GDM1 (cell line): ENCODE data around the gene HILPDA.

Source experiments
- DNase-seq: peaks from one replicate; lab custom pipeline; 2025; lab: John Stamatoyannopoulos, UW

Gene HILPDA, protein sequence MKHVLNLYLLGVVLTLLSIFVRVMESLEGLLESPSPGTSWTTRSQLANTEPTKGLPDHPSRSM

DNA sequence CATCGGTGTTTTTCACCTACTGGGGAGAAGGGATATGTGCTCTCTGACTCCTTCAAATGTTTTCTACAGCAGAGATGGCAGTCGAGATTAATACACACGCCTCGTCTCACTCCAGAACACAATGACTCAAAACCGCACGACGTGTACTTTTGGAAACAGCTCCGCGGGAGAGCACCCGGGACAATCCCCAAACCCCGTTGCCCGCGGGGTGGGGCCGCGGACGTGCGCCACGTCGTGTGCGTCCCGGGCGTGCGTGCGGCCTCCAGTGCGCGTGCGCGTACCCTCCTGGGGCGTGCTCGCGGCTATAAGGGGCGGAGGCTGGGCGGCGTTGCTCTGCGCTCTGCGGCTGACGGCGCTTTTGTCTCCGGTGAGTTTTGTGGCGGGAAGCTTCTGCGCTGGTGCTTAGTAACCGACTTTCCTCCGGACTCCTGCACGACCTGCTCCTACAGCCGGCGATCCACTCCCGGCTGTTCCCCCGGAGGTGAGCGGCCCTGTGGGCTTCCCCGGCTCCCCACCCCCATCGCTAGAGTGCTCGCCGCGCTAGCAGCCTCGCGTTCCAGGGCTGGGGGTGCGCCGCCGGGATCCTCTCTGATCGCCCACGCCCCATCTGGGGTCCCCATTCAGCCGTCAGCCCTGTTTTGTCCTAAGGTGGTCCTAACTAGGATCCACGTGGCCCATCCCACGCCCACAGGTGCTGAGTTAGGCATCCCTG, at the start of gene HILPDA:
HILPDA (plus strand) TSS at position 336 of the 712 bp plus-strand sequence. CDS start 1,391 bp downstream, outside the sequence.
- peak; percentile 91 for DNase-seq

DNA sequence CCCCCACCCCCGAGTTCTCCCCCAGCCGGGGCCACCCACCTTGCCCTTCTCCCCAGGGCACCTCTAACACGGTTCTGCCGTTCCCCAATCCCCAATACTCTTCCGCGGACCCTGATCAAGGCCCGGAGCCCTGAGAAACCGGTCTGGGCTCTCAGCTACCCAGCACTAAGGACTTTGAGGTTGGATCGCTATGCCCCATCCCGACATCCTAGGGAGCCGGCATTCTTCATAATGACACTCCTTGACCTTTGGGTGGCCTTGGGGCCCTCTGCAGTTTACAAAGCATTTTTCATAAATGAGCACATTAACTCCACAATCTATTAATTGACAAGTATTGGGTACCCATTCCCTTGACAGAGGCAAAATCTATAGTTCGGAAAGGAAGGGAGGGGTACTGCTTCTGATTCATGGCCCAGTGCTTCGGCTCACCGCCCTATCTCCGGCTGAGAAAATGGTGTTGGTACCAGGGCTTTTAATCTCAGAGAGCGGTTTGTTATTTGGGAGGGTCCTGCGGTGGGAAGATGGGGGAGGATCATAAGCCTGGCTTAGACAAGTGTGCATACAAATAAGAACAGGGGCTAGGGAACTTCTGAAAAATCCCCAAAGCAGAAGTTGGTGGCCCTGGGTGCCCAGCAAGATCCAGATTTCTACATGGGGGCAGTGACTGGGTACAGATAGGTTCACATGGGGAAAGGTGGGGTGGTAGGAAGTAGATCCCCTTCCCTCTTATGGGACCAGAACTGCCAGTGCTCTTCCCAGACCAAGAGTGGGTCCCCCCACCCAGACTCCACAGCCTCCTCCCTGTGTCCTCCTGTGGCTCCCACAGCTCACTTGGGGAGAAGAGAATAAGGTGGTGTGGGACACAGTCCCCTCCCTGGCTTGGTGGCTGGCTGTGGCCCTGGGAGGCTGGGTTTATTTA, 49.1 kb upstream of the HILPDA start:
- DNase-seq = no peak

DNA sequence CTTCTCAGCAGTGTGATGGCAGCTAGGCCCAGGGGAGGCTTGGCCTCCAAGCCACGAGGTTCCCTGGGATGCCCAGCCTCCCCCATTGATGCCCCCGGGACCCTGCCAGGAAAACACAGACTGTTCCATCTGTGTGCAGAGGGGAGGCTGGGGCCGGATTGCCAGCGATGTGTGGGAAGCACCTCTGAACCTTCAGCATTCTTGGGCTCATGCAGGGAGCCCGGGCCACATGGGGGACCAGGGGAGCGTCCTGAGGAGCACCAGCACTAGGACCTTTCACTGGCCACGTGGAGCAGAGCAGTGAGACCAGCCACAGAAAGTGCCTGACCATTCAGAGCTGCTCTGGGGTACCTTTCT, 48.5 kb upstream of the HILPDA start:
- DNase-seq = no peak

DNA sequence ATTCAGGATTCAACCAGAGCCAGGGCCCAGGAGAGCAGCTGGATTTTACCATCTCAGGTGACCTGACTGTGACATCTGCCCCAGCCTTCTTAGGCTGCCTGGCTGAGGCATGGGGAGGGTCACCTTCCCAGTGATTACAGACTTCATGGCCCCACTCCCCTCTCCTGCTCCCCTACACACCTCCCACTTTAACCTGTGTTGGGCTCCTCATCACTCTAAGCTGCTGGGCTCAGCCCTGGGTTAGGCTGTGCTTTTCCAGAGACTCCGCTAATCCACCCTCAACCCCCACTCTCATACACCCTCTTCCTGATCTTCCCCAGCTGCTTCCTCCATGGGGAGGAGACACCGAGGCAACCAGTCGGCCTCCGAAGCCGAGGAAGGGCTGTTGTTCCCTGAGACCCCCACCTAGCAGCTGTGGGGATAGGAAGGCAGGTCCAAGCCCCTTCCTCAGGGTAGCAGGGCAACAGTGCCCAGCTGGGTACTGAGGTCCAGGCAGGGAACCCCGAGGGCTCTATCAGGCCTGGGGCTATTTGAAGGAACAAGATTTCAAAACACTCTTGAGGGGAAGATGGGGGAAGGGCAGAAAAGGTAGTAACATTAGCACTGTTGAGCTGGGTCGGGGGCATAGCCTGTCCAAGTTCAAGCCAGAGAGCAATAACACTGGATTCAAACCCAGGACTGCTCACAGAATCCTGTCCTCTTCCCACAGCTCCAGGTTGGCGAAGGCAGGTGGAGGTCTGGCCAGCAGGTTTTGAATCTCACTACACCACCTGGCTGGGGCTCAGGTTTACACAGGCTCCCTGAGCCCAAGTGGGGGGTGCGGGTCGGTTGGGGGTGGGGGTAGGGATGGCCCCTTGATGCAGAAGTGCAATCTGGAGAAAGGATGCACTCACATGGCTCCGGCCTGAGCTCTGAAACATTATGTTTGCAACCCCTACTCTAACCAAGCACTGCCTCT, 47.6 kb upstream of the HILPDA start:
- DNase-seq = no peak

DNA sequence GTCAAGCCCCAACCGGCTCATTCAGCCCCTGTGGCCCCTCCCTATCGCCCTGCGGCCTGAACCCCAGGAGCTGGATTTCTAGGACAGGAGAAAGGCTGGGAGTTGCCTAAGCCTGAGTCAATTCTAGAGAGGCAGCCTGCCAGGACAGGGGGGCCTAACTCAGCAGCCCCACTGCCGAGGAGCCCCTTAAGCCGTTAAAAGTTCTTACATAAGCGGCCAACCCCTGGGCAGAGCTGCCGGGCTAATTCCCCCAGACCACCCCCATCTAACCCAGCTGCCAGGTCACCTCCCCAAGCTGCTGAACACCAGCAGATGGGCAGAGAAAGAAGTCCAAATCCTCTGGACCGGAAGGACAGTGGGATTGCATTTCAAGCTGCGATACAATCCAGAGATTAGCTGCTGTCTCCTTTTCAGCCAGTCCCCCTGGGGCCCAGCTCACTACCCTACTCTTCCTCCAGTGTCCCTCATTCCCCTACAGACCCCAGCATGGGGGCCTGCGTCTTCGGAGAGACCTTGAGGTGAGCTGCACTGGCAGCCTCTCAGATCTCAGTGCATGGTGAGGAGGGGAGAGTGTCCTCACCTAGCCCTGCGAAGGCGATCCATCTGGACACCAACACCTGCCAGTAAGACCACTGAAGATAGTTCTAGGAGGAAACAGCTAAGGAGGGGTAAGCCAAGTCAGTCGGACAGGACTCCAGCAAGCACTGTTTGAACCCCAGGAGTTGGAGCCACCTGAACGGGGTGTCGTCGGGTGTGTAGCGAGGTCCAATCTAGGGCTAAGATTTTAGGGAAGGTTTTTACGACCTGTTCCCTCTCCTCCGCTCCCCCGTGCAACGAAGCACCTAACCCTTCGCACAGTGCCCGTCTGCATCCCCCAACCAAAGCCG, 46.7 kb upstream of the HILPDA start:
- no peak for DNase-seq

DNA sequence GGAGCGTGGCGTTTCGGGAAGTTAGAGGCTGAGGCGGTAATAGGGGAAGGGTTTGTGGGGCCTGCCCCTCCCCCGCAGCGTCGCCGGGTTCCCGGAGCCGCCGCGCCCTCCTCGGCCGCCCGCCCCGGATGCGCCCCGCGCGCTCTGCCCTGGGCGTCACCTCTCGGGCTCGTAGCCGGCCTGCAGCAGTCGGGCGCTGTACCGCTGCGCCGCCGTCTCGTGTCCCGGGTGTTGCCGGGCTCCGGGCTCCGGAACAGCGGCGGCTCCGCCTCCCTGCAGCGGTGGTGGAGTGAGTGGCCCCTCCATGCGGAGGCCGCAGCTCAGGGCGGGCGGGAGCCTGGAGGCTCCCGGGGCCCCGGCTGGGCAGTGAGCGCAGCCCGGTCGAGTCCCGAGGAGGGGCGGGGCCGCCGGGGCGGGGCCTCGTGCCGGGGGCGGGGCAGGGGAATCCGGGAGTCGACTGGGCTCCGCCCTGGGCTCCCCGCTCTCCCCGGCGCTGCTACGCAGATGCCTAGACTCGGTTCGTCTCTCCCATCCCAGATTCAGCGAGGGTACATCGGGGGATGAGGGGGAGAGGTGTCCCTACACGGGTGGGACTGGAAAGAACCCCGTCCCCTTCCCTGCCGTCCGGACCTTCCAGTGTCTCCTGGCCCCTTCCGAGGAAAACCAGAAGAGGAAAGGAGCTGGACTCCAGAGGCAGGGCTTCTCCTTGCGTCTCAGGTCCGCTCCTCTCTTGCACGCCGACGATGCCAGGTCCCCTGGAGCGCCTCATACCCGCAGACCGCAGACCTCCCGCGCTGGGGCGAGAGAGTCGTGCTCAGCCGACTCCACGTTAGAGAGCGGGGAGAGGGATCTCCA, 45.9 kb upstream of the HILPDA start, which contains the start of gene IMPDH1:
IMPDH1 (minus strand) TSS at position 387 of the 855 bp plus-strand sequence; CDS start at position 306, 81 bp downstream.
- DNase-seq = peak; percentile 82

DNA sequence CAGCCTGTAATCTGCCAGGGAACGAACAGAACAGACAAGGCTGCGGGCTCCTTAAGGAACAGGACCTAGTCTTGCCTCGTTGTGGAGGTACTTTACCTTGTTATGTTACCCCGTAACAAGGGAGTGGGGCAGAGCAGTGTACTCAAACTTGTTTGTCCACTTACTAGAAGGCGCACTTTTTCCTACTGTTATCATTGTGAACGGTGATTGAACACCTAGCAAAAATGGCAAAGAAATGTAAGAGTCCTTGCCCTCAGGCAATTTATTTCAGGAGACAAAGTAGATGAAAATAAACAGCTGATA, 45.3 kb upstream of the HILPDA start:
- no peak for DNase-seq

DNA sequence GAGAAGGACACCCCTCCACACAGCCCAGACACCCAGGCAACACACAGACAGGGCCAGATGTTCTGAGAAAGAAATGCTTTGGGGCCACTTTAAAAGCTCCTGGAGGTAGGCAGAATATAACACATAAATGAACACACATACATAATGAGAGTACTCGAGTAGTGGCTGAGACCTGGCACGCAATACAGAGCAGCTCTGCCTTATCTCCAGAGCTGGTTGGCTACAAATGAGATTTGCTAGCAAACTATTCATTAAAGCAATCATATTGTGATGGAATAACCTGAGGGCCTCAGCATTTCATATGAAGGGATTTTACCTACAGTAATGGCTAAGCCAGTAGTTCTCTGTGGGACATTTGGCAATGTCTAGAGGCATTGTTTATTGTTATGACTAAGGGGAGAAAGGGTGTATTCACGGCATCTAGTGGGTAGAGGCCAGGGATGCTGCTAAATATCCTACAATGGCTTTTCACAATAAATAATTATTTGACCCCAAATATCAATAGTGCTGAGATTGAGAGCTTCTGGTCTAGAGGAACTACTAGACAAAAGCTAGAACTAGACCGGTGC, 40.4 kb upstream of the HILPDA start:
- DNase-seq = no peak

DNA sequence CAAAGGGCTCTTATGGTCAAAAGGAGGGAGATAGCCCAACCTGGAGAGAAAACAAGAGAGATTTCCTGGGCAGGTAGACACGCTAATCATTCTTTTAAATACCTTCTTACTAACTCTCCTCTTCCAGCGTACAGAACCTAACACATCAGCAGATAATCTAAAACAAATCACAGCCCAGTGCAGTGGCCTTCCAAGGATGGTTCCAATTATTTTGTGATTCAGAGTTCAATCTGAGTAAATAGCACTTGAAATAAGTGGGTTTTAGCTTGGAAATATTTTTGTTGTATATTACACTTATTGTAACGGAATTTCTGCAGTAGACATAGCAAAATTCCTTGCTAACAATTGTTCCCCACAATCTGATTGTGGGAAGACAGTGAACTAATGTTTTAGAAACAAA, 38.6 kb upstream of the HILPDA start:
- no peak for DNase-seq

DNA sequence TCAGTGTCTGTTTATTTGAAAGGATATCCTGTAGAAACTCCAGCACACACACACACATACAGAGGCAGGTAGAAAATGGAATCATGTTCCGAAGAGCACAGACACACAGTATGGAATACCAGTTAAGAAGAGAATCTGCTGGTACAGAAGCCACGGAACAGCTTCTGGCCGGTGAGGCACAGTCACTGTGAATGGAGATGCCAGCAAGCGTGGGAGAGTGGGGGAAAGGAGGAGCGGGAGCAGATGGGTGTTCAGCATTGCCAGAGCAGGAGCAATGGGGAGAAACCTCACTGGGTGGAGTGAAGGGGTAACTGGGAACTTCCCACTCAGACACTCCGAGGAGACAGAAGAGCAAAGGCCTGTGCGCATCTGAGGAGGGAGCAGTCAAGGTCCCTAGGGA, 36.4 kb upstream of the HILPDA start:
- no peak for DNase-seq

DNA sequence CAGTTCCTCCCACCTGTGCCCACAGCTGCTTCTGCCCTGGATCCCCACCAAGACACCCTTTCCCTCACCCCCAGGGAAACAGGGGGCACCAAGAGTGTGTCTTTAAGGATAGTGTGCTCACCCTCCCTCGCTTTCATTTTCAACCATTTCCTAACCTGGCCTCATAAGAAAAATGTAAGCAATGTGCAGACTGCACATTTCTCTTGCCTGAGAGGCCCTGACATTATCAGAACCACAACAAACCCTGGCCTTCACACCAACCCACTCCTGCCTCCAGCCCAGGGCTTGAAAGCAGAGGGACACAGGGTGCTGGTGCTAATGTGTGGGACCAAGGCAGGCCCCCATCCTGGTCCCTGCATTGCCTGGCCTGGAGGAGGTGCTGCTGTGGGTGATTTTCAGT, 34.9 kb upstream of the HILPDA start:
- no peak for DNase-seq

DNA sequence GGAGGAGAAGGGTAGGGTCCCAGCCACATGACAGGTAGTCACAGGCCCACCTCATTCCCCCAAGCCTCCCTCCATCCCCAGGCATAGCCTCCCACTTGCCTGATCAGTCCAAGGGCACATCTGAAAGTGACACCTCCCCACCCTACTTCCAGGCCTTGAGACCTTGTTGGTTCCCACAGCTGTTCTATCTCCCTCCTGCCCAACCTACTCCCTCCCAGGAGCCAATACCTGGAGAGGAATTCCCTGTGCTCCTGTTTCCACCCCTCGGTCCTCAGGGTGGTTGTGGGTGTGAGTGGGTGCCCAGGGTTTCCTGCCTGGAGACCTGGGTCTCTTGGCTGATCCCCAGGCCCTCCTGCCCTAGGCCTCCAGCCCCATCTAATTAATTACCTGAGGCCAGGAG, 34.3 kb upstream of the HILPDA start:
- no peak for DNase-seq

DNA sequence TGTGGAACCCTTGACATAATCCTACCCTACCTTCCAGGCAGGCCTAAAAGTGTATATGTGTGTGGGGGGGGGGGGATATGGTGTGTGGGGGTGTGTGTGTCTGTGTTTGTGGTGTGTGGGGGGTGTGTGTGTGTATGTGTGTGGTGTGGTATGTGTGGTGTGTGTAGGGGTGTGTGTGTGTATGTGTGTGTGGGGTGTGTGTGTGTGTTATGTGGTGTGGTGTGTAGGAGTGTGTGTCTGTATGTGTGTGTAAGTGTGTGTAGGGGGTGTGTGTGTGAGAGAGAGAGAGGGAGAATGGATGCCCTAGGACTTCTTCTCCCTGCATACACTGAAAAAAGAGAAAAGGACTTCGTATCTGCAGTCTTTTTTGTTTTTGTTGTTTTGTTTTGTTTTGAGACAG, 33.6 kb upstream of the HILPDA start:
- no peak for DNase-seq

DNA sequence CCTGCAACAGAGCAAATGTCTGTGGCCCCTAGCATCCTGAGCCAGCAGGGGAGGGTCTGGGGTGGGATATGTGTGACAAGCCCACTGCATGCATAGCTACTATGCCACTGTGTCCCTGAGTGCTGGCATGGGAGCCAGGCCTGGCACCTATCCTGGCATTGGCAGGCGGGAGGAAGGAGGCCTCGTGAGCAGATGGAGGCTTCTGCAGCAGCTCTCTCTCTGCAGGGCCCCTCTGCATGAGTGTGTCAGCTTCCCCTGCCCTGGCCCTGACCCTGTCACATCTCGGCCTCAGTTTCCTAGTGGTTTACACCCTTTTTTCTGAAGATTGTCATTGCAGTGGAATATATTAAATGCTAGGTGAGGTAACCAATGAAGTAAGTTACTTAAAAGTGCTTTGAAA, 32.8 kb upstream of the HILPDA start:
- no peak for DNase-seq

DNA sequence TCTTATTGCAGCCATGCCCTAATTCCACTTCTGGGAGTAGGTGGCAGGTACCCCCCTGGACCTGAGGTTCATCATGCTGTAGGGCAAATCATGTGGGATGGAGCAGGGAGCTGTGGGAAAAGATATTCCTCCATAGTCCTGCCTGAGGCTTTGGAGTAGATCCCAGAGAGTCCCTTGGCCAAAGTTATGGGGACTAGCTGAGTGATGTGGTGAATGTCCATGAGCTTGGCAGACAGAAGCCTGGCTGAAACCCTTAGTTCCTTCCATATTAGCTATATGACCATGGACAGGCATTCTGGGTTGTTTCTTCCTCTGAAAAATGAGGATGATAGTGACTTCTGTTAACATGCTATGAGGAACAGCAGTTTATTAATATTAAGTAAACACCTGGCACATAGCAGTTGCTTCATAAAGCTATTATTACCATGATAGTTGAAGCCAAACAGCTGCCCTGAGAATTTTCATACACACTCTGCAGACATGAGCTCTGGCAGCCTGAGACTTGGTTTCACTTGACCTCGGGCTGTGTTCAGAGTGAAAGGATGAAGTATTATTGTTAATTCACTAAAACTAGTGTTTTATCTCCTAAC, 30.9 kb upstream of the HILPDA start:
- no peak for DNase-seq

DNA sequence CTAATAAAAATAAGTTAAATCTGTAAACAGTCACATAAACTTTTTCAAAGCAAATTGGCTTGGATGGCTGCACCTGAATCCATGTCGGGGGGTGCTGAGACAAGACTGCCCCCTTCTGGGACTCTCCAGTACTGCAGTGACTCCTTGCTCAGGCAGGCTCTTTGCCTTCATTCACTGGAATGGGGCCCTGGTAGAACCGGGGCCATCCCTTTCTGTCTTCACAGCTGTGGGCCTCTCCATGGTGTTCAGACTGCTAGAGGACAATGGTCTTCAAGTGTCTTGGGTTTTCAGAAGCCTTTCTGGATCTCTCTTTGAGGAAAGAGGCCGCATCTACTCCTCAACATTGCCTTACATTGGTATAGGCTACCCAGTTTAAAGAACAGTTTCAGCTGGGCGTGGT, 29.8 kb upstream of the HILPDA start:
- DNase-seq = peak; percentile 44

DNA sequence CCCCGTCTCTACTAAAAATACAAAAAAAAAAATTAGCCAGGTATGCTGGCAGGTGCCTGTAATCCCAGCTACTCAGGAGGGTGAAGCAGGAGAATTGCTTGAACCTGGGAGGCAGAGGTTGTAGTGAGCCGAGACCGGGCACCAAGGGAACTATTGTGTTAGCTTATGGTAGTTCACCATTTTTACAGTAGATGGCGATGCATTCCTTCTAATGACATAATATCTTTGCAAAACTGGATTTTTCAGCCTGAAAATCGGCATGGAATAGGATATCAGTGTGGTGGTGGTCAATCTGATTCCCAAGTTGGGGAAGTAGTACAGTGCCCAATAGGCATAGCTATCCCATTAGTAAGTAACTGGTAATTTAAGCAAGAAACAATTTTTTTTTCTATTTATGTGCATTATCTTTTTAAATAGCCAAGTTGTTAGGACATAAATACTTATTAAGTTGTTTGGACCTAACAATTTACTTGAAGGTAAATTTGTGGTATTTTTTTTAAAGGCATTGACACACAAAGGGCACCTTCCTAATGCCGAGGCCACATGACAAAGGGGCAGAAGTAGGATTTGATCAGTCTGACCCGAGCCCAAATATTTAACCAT, 28.3 kb upstream of the HILPDA start:
- peak; percentile 40 for DNase-seq

DNA sequence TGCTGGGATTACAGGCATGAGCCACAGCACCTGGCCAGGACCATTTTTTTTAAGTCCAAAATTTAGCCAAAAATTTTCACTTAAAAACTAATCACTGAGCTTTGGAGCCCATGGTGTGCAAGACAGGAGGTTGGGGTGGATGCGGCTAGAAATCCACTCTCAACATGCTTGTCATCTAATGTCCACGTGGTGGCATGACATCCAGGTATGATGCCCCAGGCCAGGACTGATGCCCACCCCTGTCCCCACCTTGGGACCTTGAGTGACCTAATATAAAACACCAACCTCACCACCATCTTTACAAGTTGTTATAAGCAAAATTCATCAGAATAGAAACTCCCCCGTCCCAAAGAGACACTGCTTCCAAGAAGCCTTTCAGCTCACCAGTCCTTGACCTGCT, 25.5 kb upstream of the HILPDA start:
- no peak for DNase-seq

DNA sequence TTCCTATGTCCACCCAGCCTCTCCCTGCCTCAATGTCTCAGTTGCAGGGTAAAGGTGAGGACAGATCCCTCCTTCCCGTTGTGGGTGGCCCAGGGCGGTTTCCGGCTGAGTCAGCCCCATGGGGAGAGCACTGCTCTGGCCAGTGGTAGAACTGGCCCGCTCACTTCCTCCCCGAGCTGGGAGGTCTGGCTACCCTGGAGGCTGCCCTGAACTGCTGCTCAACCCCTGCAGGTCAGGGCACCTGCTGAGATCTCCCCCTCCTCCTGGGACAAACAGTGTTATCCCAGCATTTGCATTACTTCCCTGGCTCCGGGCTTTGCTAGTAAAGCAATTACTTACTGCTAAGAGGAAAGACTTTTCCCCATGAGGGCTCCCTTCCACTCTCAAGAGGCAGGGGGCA, 24.5 kb upstream of the HILPDA start:
- DNase-seq = no peak
